GM23338 (cell line): ENCODE measurements around the gene SNX14. TPM values are rescaled to one million over a fixed set of nuclear protein-coding genes. Genes with fewer than 3 reads are reported as not detected.
"Not testable (repeated sequence)": the region's sequence is repeated elsewhere in the genome, so short reads cannot be mapped to it uniquely, and the experiment has no call there.

Experiments used
- ATAC-seq: fragments of 200-7000 bp; cut with Tn5 transposase; 3 replicates; pipeline ENCODE4 v1.9.1; 2020
- DNase-seq: peaks from one replicate; pipeline ENCODE4 v3.0.0-alpha.2; 2015; ENCODE audit warnings: low spot score
- H2AFZ ChIP-seq: fragments of 200-600 bp; sonication (generic); 2 replicates; pipeline ENCODE4 v1.8.0; 2016; ENCODE audit warnings: antibody characterized with exemption, mild to moderate bottlenecking, moderate library complexity
- H3F3A ChIP-seq: fragments of 200-600 bp; sonication (generic); replicated peaks from 2 replicates; pipeline ENCODE4 v1.8.0; 2017; ENCODE audit warnings: antibody characterized with exemption, mixed run types, low read depth
- H3K27ac ChIP-seq: fragments of 200-600 bp; sonication (generic); 2 replicates; pipeline ENCODE4 v1.6.1; 2016; ENCODE audit warnings: low read depth
- H3K27me3 ChIP-seq: fragments of 200-600 bp; sonication (generic); 2 replicates; pipeline ENCODE4 v1.8.0; 2016; ENCODE audit warnings: mild to moderate bottlenecking, mixed run types, moderate library complexity; ENCODE audit not compliant: insufficient read depth
- H3K36me3 ChIP-seq: fragments of 200-600 bp; sonication (generic); 2 replicates; pipeline ENCODE4 v1.8.0; 2016; ENCODE audit warnings: mild to moderate bottlenecking; ENCODE audit not compliant: insufficient read depth
- H3K4me1 ChIP-seq: fragments of 200-600 bp; sonication (generic); 2 replicates; pipeline ENCODE4 v1.8.0; 2016; ENCODE audit warnings: mild to moderate bottlenecking, moderate library complexity; ENCODE audit not compliant: insufficient read depth
- H3K4me2 ChIP-seq: fragments of 200-600 bp; sonication (generic); 2 replicates; pipeline ENCODE4 v1.7.1; 2017; ENCODE audit warnings: mixed run types
- H3K4me3 ChIP-seq: fragments of 200-600 bp; sonication (generic); 2 replicates; pipeline ENCODE4 v1.6.1; 2016; ENCODE audit warnings: mixed run types
- H3K79me2 ChIP-seq: fragments of 200-600 bp; sonication (generic); replicated peaks from 2 replicates; pipeline ENCODE4 v1.8.0; 2017; ENCODE audit warnings: mild to moderate bottlenecking; ENCODE audit not compliant: insufficient read depth
- H3K9me2 ChIP-seq: fragments of 200-600 bp; sonication (generic); 2 replicates; pipeline ENCODE4 v1.8.0; 2017; ENCODE audit not compliant: insufficient read depth
- H4K20me1 ChIP-seq: fragments of 200-600 bp; sonication (generic); replicated peaks from 2 replicates; pipeline ENCODE4 v1.8.0; 2017; ENCODE audit warnings: mild to moderate bottlenecking; ENCODE audit not compliant: insufficient read depth
- H3K27ac Mint-ChIP-seq: 2 replicates; pipeline ENCODE4 v1.8.0; 2020; ENCODE audit warnings: inconsistent platforms, mild to moderate bottlenecking, moderate library complexity, mixed read lengths
- H3K27me3 Mint-ChIP-seq: 3 replicates; pipeline ENCODE4 v1.8.0; 2022; ENCODE audit warnings: low read depth, mild to moderate bottlenecking, moderate library complexity, mixed read lengths, inconsistent platforms; ENCODE audit not compliant: insufficient read depth, poor library complexity
- H3K36me3 Mint-ChIP-seq: 3 replicates; pipeline ENCODE4 v1.8.0; 2021; ENCODE audit warnings: low read depth, mild to moderate bottlenecking, inconsistent platforms, moderate library complexity, mixed read lengths
- H3K4me1 Mint-ChIP-seq: 3 replicates; pipeline ENCODE4 v1.8.0; 2020; ENCODE audit warnings: mild to moderate bottlenecking, inconsistent platforms, mixed read lengths
- H3K4me3 Mint-ChIP-seq: 3 replicates; pipeline ENCODE4 v1.8.0; 2021; ENCODE audit warnings: moderate library complexity, mild to moderate bottlenecking, inconsistent platforms, mixed read lengths
- H3K9me3 Mint-ChIP-seq: 3 replicates; pipeline ENCODE4 v1.8.0; 2020; ENCODE audit warnings: moderate library complexity, mild to moderate bottlenecking, inconsistent platforms, mixed read lengths
- CREB1 ChIP-seq: fragments of 250-450 bp; sonication (Bioruptor Pico); IDR thresholded peaks from 2 replicates; pipeline ENCODE4 v1.5.0; 2020; ENCODE audit warnings: low read depth, mild to moderate bottlenecking, moderate library complexity
- EZH2 ChIP-seq: fragments of 200-600 bp; sonication (generic); IDR thresholded peaks from one replicate; pipeline ENCODE4 v1.8.0; 2017; ENCODE audit warnings: antibody characterized with exemption, mild to moderate bottlenecking, low read depth; ENCODE audit not compliant: unreplicated experiment
- EZH2phosphoT487 ChIP-seq: fragments of 200-600 bp; sonication (generic); IDR thresholded peaks from one replicate; pipeline ENCODE4 v1.8.1; 2018; ENCODE audit warnings: antibody characterized with exemption; ENCODE audit not compliant: unreplicated experiment
- JUNB ChIP-seq: IDR thresholded peaks from one replicate; pipeline ENCODE4 v1.6.1; 2016; ENCODE audit warnings: antibody characterized with exemption; ENCODE audit not compliant: unreplicated experiment
- NANOG ChIP-seq: IDR thresholded peaks from 2 replicates; pipeline ENCODE4 v1.6.1; 2016; ENCODE audit warnings: antibody characterized with exemption, borderline replicate concordance
- POLR2AphosphoS5 ChIP-seq: IDR thresholded peaks from 2 replicates; pipeline ENCODE4 v1.6.1; 2016; ENCODE audit warnings: antibody characterized with exemption, low read depth
- REST ChIP-seq: IDR thresholded peaks from one replicate; pipeline ENCODE4 v1.6.1; 2018; ENCODE audit warnings: antibody characterized with exemption; ENCODE audit not compliant: unreplicated experiment
- STAT1 ChIP-seq: IDR thresholded peaks from one replicate; pipeline ENCODE4 v1.6.1; 2016; ENCODE audit warnings: antibody characterized with exemption; ENCODE audit not compliant: unreplicated experiment
- ZNF114 ChIP-seq: fragments of 250-450 bp; sonication (Bioruptor Pico); IDR thresholded peaks from 2 replicates; pipeline ENCODE4 v1.5.0; 2020; ENCODE audit warnings: mild to moderate bottlenecking, moderate library complexity
- ZNF331 ChIP-seq: fragments of 250-450 bp; sonication (Bioruptor Pico); IDR thresholded peaks from 2 replicates; pipeline ENCODE4 v1.5.0; 2020; ENCODE audit warnings: low read depth, mild to moderate bottlenecking, moderate library complexity
- ZNF462 ChIP-seq: fragments of 250-450 bp; sonication (Bioruptor Pico); IDR thresholded peaks from 2 replicates; pipeline ENCODE4 v1.5.0; 2020; ENCODE audit warnings: mild to moderate bottlenecking, moderate library complexity
- polyA plus RNA-seq: library from polyadenylated mRNA; unstranded; fragments of >200 nt; fragmentation: Nextera tagmentation; extraction: Ambion mirVana; gene quantifications from 2 replicates; pipeline ENCODE4 v1.2.1, GENCODE V29; 2016
- total RNA-seq: library from RNA; depleted of rRNA; stranded (reverse); fragments of >200 nt; shearing (Covaris generic); gene quantifications from 2 replicates; pipeline ENCODE4 v1.2.3, GENCODE V29; 2014

The SNX14 gene
- total and polyA plus RNA-seq, 2 experiments from 2014 or later = 23.1 to 32.0 TPM

- DNase-seq (no peak), ATAC-seq (no peak)
- Histone ChIP-seq H3K27me3 (no peaks in the 10 kb centered on the region), H2AFZ (no peak overlapping the region), H3F3A (no peaks in the 10 kb centered on the region), H3K9me2 (peaks cover 6% of the 10 kb centered on the region; the same call in 1 of the 2 replicates), H3K36me3 (peaks cover 7% of the 10 kb centered on the region; the same call in 1 of the 2 replicates), H3K4me3 (no peak overlapping the region), H3K4me2 (no peak overlapping the region), H3K27ac (no peak overlapping the region), H3K79me2 (peaks cover 87% of the 10 kb centered on the region), H3K4me1 (peaks cover 9% of the 10 kb centered on the region; the same call in 1 of the 2 replicates), H4K20me1 (no peaks in the 10 kb centered on the region)
- no peak overlapping the region for H3K4me3 Mint-ChIP-seq
- H3K4me1 Mint-ChIP-seq = peaks cover 7% of the 10 kb centered on the region; the same call in 2 of the 3 replicates
- peaks cover 43% of the 10 kb centered on the region for H3K36me3 Mint-ChIP-seq
- no peak overlapping the region for H3K27ac Mint-ChIP-seq
- TF ChIP-seq JUNB (no peak), POLR2AphosphoS5 (no peak), STAT1 (no peak), EZH2 (no peak), ZNF331 (CRISPR knock-in tag) (no peak), REST (no peak), CREB1 (CRISPR knock-in tag) (no peak), EZH2phosphoT487 (no peak), NANOG (no peak), ZNF114 (CRISPR knock-in tag) (no peak), ZNF462 (CRISPR knock-in tag) (no peak)
- no peaks in the 10 kb centered on the region for H3K27me3 Mint-ChIP-seq
- peaks cover 32% of the 10 kb centered on the region for H3K9me3 Mint-ChIP-seq
Measured at GRCh38 chr6:85585741-85586140, 7.9 kb downstream of the SNX14 start.

GRCh38 chr6:85582832-85583231, 10.8 kb downstream of the SNX14 start:
- H2AFZ ChIP-seq, H3K27ac Mint-ChIP-seq, H3K4me2 ChIP-seq, H3K9me2 ChIP-seq, H3K27me3 ChIP-seq, H3K4me3 ChIP-seq, H3F3A ChIP-seq, H3K4me3 Mint-ChIP-seq, ATAC-seq, H3K27me3 Mint-ChIP-seq, H4K20me1 ChIP-seq, H3K27ac ChIP-seq, DNase-seq, H3K36me3 ChIP-seq: not testable (repeated sequence)
- Histone ChIP-seq H3K4me1 (peaks cover 18% of the 10 kb centered on the region; the same call in 1 of the 2 replicates), H3K79me2 (peaks cover 68% of the 10 kb centered on the region)
- peaks cover 13% of the 10 kb centered on the region for H3K4me1 Mint-ChIP-seq
- peaks cover 43% of the 10 kb centered on the region for H3K36me3 Mint-ChIP-seq
- peaks cover 32% of the 10 kb centered on the region for H3K9me3 Mint-ChIP-seq
